GM19455 (cell line): ENCODE results near the gene REEP2.

Source experiments
- ATAC-seq: cut with Tn5 transposase; IDR thresholded peaks from one replicate; pipeline ENCODE4 v1.9.1; 2021; ENCODE audit not compliant: unreplicated experiment

Gene REEP2

DNA sequence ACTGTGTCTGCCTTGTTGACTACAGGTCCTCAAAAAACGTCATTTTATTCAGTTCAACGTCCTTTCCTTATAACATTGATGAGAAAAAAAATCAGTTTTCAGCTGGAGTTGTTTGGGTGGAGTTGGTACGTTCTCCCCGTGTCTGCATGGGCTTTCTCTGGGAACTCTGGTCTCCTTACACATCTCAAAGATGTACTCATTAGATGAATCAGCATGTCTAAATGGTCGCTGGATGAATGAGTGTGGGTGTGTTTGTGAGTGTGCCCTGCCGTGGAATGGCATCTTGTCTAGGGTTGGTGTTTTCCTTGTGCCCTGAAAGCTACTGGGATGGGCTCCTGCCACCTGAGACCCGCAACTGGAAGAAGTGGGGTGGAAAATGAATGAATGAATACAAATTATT, 56.5 kb downstream of the REEP2 start:
- ATAC-seq = no peak
